Neural progenitor cell (in vitro differentiated cells): ENCODE results near the gene AIFM2. TPM values are rescaled to one million over a fixed set of nuclear protein-coding genes. Genes with fewer than 3 reads are reported as not detected.

Source experiments
- DNase-seq: peaks from one replicate; pipeline ENCODE4 v3.0.0-alpha.2; 2016; ENCODE audit warnings: low spot score
- H2AFZ ChIP-seq: fragments of 200-600 bp; sonication (generic); replicated peaks from 2 replicates; pipeline ENCODE4 v1.6.1; 2016; ENCODE audit warnings: antibody characterized with exemption
- H3F3A ChIP-seq: fragments of 200-600 bp; sonication (generic); 2 replicates; pipeline ENCODE4 v1.6.1; 2016; ENCODE audit warnings: antibody characterized with exemption, low read depth
- H3K27ac ChIP-seq: fragments of 200-600 bp; sonication (generic); 2 replicates; pipeline ENCODE4 v1.5.1; 2016; ENCODE audit warnings: mild to moderate bottlenecking
- H3K27me3 ChIP-seq: fragments of 200-600 bp; sonication (generic); 2 replicates; pipeline ENCODE4 v1.6.1; 2016; ENCODE audit warnings: mild to moderate bottlenecking, moderate library complexity
- H3K36me3 ChIP-seq: fragments of 200-600 bp; sonication (generic); 2 replicates; pipeline ENCODE4 v1.5.1; 2016
- H3K4me1 ChIP-seq: fragments of 200-600 bp; sonication (generic); 2 replicates; pipeline ENCODE4 v1.6.1; 2016; ENCODE audit warnings: mixed run types
- H3K4me2 ChIP-seq: fragments of 200-600 bp; sonication (generic); 2 replicates; pipeline ENCODE4 v1.6.1; 2016
- H3K4me3 ChIP-seq: fragments of 200-600 bp; sonication (generic); 2 replicates; pipeline ENCODE4 v1.5.1; 2016
- H3K79me2 ChIP-seq: fragments of 200-600 bp; sonication (generic); 2 replicates; pipeline ENCODE4 v1.6.1; 2016; ENCODE audit warnings: low read depth
- H3K9ac ChIP-seq: fragments of 200-600 bp; sonication (generic); 2 replicates; pipeline ENCODE4 v1.6.1; 2016
- H3K9me3 ChIP-seq: fragments of 200-600 bp; sonication (generic); 2 replicates; pipeline ENCODE4 v1.5.1; 2016; ENCODE audit warnings: low read depth
- H4K20me1 ChIP-seq: fragments of 200-600 bp; sonication (generic); 2 replicates; pipeline ENCODE4 v1.6.1; 2016; ENCODE audit warnings: low read depth
- H3K27ac Mint-ChIP-seq: 3 replicates; pipeline ENCODE4 v1.8.0; 2021; ENCODE audit warnings: mixed read lengths
- H3K27me3 Mint-ChIP-seq: 2 replicates; pipeline ENCODE4 v1.8.0; 2022; ENCODE audit warnings: low read depth, mild to moderate bottlenecking, inconsistent platforms, moderate library complexity, mixed read lengths; ENCODE audit not compliant: insufficient read depth
- H3K36me3 Mint-ChIP-seq: 3 replicates; pipeline ENCODE4 v1.8.0; 2021; ENCODE audit warnings: mixed read lengths
- H3K4me1 Mint-ChIP-seq: 3 replicates; pipeline ENCODE4 v1.8.0; 2021; ENCODE audit warnings: mixed read lengths
- H3K4me3 Mint-ChIP-seq: 3 replicates; pipeline ENCODE4 v1.8.0; 2021; ENCODE audit warnings: mild to moderate bottlenecking, moderate library complexity, mixed read lengths
- H3K9me3 Mint-ChIP-seq: 3 replicates; pipeline ENCODE4 v1.8.0; 2020; ENCODE audit warnings: mixed read lengths
- CTCF ChIP-seq: fragments of 200-600 bp; sonication (generic); IDR thresholded peaks from 2 replicates; pipeline ENCODE4 v1.5.1; 2017; ENCODE audit warnings: antibody characterized with exemption, mild to moderate bottlenecking
- EZH2 ChIP-seq: fragments of 200-600 bp; sonication (generic); IDR thresholded peaks from 2 replicates; pipeline ENCODE4 v1.6.1; 2017; ENCODE audit warnings: antibody characterized with exemption, mild to moderate bottlenecking, moderate library complexity
- EZH2phosphoT487 ChIP-seq: fragments of 200-600 bp; sonication (generic); IDR thresholded peaks from 2 replicates; pipeline ENCODE4 v1.6.1; 2017; ENCODE audit warnings: antibody characterized with exemption
- total RNA-seq: library from RNA; depleted of rRNA; stranded (reverse); fragments of >200 nt; gene quantifications from 2 replicates; pipeline ENCODE4 v1.2.3, GENCODE V29; 2015; ENCODE audit warnings: low replicate concordance

The AIFM2 gene
- total RNA-seq, 1 donor from 2014 or later: 1.1 TPM

- Histone ChIP-seq H3K79me2 (no peaks in the 10 kb centered on the region), H3K36me3 (no peaks in the 10 kb centered on the region), H3K9me3 (no peaks in the 10 kb centered on the region), H3K9ac (no peak overlapping the region), H3K4me2 (no peak overlapping the region), H3F3A (no peaks in the 10 kb centered on the region), H3K4me3 (no peak overlapping the region), H3K27ac (no peak overlapping the region), H2AFZ (no peak overlapping the region), H4K20me1 (peaks cover 14% of the 10 kb centered on the region), H3K27me3 (peaks cover 28% of the 10 kb centered on the region), H3K4me1 (no peaks in the 10 kb centered on the region)
- peaks cover 8% of the 10 kb centered on the region for H3K36me3 Mint-ChIP-seq
- H3K4me3 Mint-ChIP-seq: no peak overlapping the region
- H3K9me3 Mint-ChIP-seq: no peaks in the 10 kb centered on the region
- TF ChIP-seq EZH2phosphoT487 (no peak), CTCF (no peak), EZH2 (no peak)
- peaks cover 13% of the 10 kb centered on the region for H3K4me1 Mint-ChIP-seq
- peaks cover 14% of the 10 kb centered on the region for H3K27me3 Mint-ChIP-seq
- no peak for DNase-seq
- H3K27ac Mint-ChIP-seq: no peak overlapping the region
Observed at GRCh38 chr10:70137135-70137534, 4.5 kb upstream of the AIFM2 start.

- Mint-ChIP-seq H3K27ac (no peak overlapping the region), H3K27me3 (peaks cover 26% of the 10 kb centered on the region), H3K4me3 (no peak overlapping the region), H3K9me3 (no peaks in the 10 kb centered on the region), H3K4me1 (peaks cover 13% of the 10 kb centered on the region), H3K36me3 (peaks cover 8% of the 10 kb centered on the region)
- Histone ChIP-seq H3K79me2 (no peaks in the 10 kb centered on the region), H3F3A (no peaks in the 10 kb centered on the region), H3K9ac (no peak overlapping the region), H3K4me2 (no peak overlapping the region), H3K27ac (no peak overlapping the region), H3K4me1 (no peaks in the 10 kb centered on the region), H2AFZ (no peak overlapping the region), H3K36me3 (no peaks in the 10 kb centered on the region), H3K9me3 (no peaks in the 10 kb centered on the region), H4K20me1 (peaks cover 13% of the 10 kb centered on the region), H3K27me3 (peaks cover 43% of the 10 kb centered on the region), H3K4me3 (no peak overlapping the region)
- no peak for DNase-seq
- no peak for TF ChIP-seq EZH2
- no peak for TF ChIP-seq CTCF
- no peak for TF ChIP-seq EZH2phosphoT487
Observed at GRCh38 chr10:70135684-70136083, 3.1 kb upstream of the AIFM2 start.

- no peaks in the 10 kb centered on the region for H3K4me1 ChIP-seq
- peaks cover 8% of the 10 kb centered on the region for H3K36me3 Mint-ChIP-seq
- DNase-seq: no peak
- H3K9me3 ChIP-seq: no peaks in the 10 kb centered on the region
- peaks cover 49% of the 10 kb centered on the region for H3K27me3 ChIP-seq
- no peak overlapping the region for H3K9ac ChIP-seq
- no peaks in the 10 kb centered on the region for H3K9me3 Mint-ChIP-seq
- H3K79me2 ChIP-seq: no peaks in the 10 kb centered on the region
- no peaks in the 10 kb centered on the region for H3F3A ChIP-seq
- H3K4me3 ChIP-seq: no peak overlapping the region
- TF ChIP-seq EZH2 (no peak), CTCF (no peak), EZH2phosphoT487 (no peak)
- H3K27me3 Mint-ChIP-seq: peaks cover 30% of the 10 kb centered on the region
- H3K36me3 ChIP-seq: no peaks in the 10 kb centered on the region
- H2AFZ ChIP-seq: no peak overlapping the region
- no peak overlapping the region for H3K27ac Mint-ChIP-seq
- no peak overlapping the region for H3K4me2 ChIP-seq
- H3K4me3 Mint-ChIP-seq: no peak overlapping the region
- peaks cover 13% of the 10 kb centered on the region for H4K20me1 ChIP-seq
- H3K4me1 Mint-ChIP-seq: peaks cover 15% of the 10 kb centered on the region
- H3K27ac ChIP-seq: no peak overlapping the region
Observed at GRCh38 chr10:70135046-70135445, 2.4 kb upstream of the AIFM2 start.
